GM19452 (cell line): Measurements from ENCODE around the gene IL23R.

Source experiments
- ATAC-seq: cut with Tn5 transposase; IDR thresholded peaks from one replicate; pipeline ENCODE4 v1.9.1; 2021; ENCODE audit not compliant: unreplicated experiment

The IL23R gene

DNA sequence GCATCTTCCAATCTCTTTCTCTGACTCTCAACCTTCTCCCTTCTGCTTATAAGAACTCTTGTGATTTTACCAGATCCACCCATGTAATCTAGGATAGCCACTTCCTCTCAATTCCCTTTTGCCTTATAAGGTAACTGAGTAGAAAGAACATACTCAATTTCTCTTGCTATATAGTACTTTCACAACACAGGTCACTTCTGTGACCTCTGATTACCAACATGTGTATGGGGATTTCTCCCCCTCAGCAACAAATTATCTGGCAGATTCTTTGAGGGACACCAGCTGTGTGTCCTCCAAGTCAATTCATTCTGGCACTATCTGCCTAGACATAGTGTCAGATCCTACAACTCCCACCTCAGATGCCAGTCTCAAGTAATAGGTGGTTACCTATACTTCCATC is 62.5 kb downstream of the IL23R start:
- no peak for ATAC-seq

DNA sequence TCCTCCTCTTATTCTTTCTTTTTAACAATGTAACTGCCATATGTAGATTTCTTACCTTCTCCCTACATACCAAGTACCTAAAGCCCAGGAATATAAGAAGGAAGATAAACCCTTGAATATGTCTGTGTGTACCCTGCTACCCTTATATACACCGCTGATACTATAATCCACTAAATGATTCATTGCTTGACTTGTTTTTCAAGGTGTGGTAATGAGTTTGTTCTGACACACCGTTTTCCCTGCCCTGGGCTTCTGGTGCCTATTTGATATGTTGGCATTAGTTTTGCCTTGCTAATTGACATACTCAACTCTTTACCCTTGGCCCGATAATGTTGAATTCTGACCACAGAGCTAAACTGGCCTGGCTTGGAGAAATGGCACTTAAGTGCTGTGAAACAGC is 64.3 kb downstream of the IL23R start:
- no peak for ATAC-seq

GRCh38 chr1:67236277-67236676 is 70.0 kb downstream of the IL23R start:
- ATAC-seq = no peak

DNA sequence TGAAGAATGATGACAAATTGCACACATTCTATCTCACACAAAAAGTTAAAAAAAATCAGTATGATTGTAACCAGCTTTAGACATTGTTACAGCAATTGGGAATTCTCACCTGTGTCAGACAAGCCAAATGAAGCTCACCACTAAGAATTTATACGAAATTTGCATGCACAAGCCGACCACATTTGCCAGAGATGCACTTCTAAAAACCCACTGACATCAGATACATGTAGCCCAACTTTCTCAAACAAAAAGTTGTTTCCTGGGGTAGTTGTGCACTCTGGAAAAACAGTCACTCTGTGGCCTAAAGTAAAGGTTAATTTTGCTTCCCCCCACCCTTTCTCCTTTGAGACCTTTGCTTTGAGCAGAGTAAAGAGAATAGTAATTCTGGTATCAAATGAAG is 73.5 kb downstream of the IL23R start:
- ATAC-seq = no peak

DNA sequence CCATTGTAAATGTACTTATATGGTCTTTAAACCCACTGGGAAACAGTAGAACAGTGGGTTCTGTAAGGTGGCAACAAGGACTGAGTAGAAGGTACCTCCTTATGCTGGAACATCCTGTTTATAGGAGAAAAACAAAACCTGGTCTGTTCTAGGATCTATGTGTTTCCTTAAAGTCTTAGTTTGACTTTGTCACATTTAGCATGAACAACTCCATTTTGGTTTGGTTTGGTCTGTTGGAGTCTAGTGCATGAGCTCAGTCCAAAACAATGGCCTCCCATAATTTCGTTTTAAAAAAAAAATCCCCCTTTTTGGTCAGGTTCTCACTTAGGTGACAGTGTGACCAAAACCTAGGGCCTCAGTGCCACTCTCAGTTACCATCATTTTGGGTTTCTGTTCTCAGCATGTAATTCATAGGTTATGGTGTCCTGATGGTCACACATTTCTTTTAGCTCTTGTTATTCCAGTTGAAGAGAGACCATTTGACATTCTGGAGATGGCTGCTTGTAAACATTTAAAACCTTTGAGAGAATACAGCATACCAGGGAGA is 75.0 kb downstream of the IL23R start:
- ATAC-seq = no peak

- no peak for ATAC-seq
Observed at GRCh38 chr1:67242016-67242415, 75.8 kb downstream of the IL23R start.

DNA sequence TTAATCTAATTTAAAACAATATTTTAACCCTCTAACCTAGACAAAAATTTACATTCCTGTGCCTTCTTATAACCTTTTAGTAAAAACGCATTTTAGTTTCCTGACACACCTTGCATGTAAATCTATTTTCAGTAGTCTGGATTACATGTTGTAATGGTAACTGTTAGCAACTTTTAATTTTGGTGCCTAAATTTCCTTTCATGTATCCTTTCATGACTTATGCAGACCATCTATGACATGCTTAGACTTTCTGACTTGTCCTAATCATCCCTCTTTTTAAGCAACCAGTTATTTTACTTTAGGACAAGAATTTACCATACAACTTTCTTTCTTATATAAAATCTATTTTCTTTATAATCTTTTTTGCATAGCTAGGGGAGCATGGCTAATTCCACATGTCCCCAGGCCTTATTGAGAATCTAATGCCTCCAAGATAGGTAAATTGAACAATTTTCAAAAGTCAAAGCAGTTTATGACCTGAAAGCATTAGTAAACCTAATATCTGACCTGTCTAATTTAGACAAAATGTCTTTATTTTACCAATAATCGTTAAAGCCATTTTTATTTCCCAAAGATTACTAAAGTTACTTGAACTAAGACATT is 83.9 kb downstream of the IL23R start:
- no peak for ATAC-seq

DNA sequence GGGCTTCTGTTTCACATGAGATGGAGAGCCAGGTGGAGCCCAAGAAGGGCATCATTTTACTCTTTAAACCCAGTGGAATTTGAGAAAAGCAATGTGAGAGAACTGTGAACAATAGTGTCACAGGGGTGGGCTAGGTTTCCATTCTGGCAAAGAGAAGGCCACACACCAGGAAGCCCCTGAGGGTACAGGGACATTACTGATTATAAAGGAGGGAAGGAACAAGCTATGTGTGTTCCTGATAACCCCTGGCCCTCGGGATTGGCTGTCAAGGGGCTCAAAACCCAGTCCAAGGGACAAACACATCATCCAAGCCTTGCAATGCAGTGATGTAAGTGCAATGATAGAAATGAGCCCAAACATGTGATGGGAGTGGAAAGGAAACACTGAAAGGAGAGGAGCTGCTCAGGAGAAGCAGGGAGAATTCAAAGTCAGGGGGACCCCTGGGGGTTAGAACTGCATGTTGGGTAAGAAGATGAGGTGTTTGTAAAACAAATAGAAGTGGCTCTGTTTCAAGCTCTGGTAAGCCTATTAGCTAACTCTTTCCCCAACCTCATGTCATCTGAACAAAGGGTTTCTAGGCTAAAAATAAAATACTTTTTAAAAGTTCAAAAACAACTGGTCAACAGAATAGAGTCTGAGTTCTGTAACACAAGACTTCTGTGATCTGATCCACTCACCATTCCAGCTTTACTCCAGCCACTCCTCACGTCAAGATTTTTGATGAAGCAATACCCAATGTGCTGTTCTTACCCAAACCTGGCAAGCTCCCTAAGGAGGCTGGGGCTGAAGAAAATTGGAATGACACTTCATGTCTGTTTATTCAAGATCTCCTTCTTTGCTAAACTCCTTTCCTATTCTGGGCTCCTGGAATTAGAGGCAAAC is 90.3 kb downstream of the IL23R start:
- no peak for ATAC-seq

- ATAC-seq = no peak
Observed at GRCh38 chr1:67257173-67257535, 90.9 kb downstream of the IL23R start.

DNA sequence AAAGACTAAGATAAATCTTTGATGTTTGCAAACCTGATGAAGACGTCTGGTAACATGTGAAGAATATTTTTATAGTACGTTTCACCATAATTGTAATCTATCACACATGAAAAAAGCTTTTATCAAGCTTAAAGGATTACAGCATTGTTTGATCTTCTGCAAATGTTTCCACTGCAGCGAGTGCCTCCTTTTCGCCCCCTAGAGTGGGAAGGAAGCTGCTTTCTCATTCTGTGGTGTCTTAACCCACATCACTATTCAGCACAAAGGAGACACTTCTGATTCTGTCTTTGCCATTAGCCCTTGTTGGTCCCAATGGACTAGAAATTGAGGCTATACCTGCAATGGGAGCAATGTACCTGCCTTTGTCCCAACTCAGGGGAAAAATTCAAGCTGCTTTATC is 95.4 kb downstream of the IL23R start:
- ATAC-seq = no peak

DNA sequence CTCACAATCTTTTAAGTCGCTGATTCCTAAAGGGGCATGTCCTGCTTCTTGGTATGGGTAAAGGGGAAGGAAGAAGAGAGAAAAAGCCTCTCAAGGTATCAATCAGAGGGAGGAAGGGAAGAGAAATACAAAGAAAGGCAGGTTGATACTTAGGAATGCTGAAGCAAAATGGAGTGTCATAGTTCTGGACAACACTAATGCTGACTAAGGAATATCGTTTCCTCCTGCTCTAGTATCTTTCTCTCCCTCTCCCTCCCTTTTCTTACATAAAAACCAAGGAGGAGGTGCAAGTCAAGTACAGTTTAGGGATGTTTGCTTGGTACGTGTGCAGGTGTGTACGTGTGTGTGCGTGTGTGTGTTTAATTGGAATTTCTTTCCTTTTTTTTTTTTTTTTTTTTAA is 96.5 kb downstream of the IL23R start:
- ATAC-seq = no peak

GRCh38 chr1:67264152-67264551 is 97.9 kb downstream of the IL23R start:
- ATAC-seq = no peak

DNA sequence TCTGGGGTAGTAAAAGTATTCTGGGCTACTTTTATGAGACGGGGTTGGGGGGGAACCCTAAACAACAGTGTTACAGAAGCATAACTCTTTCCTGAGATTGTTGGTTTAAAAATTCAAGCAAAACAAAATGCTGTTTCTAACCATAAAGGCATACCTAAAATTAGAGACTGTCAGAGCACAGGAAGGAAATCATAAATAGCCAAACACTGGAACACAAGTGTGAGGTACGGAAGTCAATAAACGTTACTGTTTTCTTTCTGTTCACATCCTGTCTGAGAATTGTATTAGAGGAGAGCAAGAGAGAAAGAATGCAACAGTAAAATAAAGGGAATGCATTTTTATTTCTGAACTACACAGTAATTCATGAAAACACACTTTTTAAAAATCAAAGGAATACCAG is 98.6 kb downstream of the IL23R start:
- no peak for ATAC-seq

DNA sequence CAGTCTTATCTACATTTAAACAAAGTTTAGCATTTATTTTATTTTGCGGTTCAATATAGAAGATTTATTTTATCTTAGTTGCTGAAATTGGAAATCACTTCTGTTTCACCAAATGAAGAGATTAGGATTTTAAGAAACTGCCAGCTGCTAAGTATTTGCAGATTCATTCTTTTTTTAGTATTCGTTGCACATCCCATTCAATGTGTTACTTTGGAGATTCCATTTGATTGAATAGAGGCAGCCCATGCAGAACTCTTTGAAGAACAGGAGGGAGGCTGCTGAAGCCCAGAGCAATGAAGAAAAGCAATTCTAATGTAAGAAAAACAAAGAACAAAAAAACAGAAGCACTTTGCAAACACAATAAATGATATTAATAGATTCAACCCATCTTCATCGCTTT is 102.8 kb downstream of the IL23R start:
- no peak for ATAC-seq

GRCh38 chr1:67270541-67270940 is 104.3 kb downstream of the IL23R start:
- no peak for ATAC-seq

DNA sequence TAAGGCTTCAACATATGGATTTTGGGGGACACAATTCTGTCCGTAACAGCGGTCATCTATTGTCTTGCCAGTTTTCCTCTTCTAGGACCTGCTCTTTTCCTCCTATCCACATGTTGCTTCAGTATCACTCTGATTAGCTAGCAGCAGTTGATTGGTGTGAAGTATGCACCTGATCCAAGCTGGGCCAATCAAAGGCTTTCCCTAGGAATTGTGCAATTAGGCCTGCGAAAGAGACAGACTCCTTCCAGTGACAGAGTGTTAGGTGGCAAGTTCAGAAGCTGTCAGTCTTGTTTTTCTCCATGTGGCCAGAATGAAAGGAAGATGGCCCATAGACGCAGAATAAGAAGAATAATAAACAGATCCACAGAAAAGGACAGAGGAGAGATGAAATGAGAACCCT is 107.3 kb downstream of the IL23R start:
- ATAC-seq = no peak

- peak; percentile 85 for ATAC-seq
Observed at GRCh38 chr1:67274623-67275325, 108.5 kb downstream of the IL23R start.

DNA sequence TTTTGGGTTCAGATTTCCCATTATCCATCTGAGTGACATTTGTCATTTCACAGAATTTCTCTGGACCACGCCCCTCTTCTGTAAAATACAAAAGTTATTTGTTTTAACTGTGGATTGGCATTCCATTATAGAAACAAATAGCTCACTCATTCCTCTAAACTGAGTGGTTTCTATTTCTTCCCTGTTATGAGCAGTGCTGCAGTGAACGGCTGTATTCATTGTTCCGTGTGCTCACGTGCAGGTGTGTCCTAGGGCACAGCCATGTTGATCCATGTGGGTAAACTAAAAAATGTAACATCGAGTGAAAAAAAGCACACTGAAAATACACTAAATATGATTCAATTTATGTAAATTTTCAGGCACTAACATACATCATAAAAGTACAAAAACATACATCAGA is 114.4 kb downstream of the IL23R start:
- ATAC-seq = no peak

DNA sequence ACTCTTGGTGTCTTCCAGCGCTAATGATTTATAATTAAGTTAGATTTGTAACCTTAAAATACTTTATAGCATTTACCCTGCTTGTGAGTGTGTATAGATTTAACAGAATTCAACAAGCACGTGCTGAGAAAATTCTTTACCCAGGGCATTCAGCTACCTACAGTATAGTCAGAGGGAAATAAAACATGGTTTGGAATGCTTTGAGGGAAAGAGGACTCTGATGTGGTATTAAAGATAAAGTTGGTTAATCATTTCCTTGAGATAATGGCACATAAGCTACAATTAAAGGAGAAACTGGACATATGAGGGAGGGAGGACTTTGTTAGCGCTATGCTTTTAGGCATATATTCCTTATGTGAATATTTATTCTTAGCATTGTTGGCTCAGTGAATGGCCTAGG is 115.0 kb downstream of the IL23R start:
- ATAC-seq = no peak

GRCh38 chr1:67285780-67286488 is 119.7 kb downstream of the IL23R start:
- ATAC-seq = peak; percentile 94

- ATAC-seq = no peak
Observed at GRCh38 chr1:67290236-67290635, 124.0 kb downstream of the IL23R start.
